Hematopoietic multipotent progenitor cell treated with erythropoietin and hydrocortisone succinate and interleukin-3 and kit ligand, for 8 days (in vitro differentiated cells): ENCODE measurements around the gene CNPY2.
A peak's percentile ranks its signal among the peaks of the same experiment; 100 is the strongest.
"Not testable (repeated sequence)": the region's sequence is repeated elsewhere in the genome, so short reads cannot be mapped to it uniquely, and the experiment has no call there.

Experiments used
- DNase-seq: peaks from one replicate; pipeline ENCODE4 v3.0.0-alpha.2; 2015

The CNPY2 gene

DNA sequence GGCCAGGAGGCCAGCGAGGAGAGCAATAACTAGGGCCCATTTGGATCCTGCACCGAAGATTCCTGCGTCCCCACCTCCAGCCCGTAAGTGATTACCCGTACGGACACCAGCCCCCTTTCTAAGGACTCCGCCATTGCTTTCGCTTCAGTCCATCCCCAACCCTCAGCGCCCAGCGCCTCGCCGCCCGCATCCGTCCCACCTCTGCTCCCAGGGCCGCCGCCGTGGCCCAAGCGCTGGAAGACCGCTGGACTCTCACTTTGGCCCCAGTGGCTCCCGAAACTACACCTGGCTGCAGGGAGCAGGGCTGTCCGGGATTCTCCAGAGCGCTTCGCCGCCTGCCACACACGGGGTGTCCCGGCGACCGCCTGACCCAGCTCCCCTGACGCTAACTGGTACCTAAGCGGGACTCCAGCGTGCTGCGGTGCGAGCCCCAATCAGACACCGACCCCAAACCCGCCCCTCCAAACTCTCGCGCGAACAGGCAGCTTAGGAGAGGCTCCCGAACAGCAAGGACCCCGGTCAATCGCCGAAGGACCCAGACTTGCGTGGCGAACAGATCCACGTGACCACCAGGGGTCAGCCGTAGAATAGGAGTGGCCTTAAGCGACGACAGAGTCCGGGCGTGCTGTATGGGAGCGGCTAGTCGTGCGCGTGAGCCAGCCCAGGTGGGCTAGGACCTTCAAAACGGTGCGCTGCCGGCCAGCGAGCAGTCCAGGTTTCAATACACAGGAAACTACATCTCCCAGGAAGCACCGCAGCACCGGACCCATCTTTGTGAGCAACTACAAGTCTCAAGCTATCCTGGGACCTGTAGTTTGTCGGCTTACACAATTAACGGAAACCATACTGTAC is at the start of gene CNPY2:
CNPY2 (minus strand) TSS at position 367 of the 852 bp plus-strand sequence. CDS start 771 bp downstream, outside the sequence.
- DNase-seq: peak; percentile 96

DNA sequence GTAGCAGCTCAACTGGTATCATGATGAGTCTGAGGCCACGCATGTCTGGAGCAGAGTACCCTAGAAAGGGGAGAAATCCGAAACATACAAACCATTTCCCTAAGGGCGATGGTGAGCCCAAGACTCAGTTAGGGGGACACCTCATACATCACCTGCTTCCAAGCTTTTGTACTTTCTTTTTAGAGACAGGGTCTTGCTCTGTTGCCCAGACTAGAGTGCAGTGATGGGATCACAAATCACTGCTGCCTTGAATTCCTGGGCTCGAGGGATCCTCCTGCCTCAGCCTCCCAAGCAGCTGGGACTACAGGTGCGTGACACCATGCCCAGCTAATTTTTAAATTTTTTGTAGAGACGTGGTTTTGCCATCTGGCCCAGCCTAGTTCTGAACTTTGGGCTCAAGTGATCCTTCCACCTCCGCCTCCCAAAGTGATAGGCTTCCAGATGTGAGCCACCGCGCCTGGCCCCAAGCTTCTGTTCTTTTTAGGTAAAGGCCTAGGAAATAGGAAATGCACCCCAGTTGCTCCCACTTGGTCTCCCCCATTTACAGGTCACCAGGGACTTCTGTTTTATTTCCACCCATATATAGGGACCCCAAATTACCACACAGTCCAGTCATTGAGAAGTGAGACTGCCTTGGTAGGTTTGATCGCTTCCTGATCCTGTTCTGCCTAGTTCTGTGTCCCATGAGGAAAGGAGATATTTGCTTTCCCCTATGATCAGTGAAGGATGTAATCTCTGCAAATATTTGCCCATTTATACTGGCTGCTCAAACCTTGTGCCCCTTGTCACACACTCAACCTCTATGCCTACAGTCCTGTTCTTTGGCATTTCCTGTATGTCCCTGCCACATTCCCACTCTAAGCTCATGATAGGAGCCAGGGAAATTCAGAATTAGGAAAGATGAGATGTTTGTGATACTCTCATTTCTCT is 46.6 kb upstream of the CNPY2 start, which contains the start of gene APOF:
APOF (minus strand) TSS at position 728 of the 930 bp plus-strand sequence; CDS start at position 616, 112 bp downstream.
- DNase-seq: no peak

DNA sequence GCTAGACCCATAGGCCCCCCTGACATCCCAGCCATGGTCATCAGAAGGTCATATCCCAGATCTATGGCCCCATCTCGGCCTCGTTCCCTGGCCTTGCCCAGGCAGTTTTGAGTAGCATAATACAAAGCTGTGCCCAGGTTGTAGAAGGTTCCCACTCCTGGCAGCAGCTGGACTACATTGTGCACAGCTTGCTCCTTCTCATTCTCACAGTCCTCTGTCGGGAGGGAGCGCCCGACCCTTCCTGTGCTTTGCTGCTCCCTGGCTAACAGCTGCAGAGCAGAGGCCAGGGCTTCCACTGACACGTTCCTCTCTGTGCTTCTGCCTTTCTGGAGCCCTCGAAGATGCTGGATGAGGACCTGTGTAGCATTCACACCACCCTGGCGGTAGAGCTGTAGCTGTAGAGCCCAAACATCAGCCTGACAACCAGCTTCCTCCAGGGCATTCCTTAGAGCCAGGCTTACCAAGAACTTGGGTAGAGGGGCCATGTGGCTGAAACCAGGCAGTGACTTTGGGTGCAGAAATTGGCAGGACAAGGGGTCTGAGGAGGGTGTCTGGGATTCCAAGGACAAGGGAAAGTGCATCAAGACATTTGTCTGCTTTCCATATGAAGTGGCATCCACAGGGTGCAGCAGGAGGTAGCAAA is 45.8 kb upstream of the CNPY2 start:
- no peak for DNase-seq

DNA sequence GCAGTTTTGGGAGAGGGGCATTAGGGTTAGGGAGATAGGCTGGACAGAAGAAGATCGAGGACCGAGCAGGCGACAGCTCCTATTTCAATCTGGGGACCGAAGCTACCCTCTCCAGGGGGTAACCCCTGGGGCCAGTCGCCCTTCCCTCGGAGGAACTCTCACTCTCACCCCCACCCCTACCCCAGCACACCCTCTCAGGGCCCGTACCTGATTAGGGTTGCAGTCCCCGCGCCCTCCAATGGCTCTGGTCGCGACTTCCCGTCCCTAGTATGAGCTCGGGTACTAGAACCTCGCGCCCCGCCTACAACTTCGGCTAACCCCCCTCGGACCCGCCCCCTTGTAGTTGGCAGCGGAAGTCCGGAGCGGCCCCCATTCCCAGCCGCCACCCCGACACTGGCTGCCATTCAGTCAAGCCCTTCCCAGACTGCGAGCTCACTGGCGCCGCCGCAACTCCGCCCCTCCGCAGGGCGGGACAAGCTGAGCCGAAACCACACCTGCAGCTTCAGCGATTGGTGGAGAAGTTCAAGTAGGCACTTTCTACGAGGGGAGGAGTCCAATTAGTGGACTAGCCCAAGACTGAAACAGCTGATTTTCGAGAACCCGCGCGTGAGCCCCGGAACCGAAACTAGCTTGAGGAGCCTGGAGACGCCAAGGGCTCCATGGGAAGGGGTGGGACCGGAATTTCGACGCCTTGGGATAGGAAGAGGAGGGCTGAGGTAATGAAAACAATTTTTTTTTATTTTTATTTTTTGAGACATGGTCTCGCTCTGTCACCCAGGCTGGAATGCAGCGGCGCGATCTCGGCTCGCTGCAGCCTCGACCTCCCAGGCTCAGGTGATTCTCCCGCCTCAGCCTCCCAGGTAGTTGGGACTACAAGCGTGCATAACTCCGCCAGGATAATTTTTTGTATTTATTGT is 44.3 kb upstream of the CNPY2 start, which contains the start of gene STAT2:
STAT2 (minus strand) TSS at position 257 of the 917 bp plus-strand sequence. CDS start 3,536 bp downstream, outside the sequence.
- DNase-seq: peak; percentile 100

DNA sequence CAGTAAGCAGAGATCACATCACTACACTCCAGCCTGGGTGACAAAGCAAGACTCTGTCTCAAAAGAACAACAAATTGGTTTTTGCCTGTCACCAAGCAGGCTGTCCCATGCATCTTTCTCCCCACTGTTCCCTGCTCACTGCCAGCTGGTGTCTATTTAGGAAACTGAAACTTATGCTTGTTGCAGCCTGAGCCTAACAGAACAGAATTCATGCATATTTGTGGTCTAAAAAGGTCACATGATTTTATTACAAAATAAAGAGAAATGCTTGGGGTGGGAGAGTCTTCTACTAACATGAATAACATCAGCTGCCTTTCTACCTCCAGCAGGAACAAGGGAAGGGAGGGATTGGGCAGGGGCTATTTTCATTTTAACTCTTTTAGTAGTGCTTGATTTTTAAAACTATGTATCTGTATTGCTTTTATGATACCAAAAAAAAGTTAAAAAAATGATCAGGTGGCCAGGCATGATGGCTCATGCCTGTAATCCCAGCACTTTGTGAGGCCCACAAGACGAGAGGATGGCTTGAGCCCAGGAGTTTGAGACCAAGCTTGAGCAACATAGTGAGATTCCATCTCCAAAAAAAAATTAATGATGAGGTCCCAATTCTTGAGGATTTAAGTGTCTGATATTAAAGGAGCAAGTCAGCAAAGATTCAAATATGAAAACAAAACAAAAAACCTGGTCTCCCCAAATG is 43.2 kb upstream of the CNPY2 start:
- DNase-seq: peak; percentile 7

DNA sequence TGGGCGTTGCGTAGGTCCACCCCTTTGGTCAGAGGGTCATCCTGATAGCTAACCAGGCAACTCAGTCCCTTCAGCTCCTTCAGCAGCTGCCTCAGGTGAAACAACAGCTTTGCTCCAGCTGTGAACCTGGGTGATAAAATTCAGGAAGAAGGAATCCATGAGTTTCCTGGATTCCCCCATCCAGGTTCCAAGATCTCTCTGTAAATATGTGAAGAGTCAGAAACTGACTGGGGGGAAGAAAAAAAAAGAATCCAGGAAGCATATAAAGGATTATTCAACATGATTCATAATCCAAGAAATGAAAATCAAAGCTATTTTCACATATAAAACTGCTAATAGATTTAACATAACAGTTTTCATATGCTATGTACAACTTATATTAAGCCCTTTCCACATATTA is 35.5 kb upstream of the CNPY2 start:
- DNase-seq: no peak

DNA sequence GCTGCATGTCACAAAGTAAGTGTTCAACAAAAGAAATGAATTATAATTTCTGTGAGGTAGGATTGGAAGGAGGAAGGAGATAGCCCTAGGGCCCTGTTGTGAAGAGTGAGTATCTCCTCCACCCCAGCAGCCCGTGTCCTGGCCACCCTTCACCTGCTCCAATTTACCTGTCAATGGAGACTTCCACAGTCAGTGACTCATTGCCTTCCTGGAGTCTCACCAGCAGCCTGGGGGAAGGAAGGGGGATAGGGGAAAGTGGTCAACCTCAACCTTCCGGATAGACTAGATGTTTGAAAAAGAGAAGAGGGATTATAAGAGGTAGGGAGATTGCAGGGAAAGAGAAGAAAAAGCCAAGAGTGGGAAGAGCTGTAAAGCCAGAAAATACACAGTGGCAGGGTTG is 34.9 kb upstream of the CNPY2 start:
- DNase-seq: no peak

DNA sequence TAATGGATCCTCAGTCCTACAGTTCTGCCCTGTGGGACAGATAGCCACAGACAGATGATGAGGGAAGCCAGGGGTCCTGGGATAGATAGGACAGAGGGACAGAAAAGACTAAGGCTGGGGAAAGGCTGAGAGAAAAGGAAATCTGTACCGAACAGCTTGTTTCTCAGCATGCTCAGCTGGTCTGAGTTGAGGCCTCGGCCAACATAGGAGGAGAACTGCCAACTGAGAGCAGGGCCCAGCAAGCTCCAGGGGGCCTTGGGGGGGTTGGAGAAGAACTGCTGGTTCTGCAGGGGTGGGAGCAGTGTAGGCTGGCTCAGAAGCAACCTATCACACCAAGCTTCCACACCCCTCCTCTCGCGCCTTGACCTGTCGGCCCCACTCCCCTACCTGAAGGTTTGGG is 33.0 kb upstream of the CNPY2 start:
- DNase-seq: no peak

DNA sequence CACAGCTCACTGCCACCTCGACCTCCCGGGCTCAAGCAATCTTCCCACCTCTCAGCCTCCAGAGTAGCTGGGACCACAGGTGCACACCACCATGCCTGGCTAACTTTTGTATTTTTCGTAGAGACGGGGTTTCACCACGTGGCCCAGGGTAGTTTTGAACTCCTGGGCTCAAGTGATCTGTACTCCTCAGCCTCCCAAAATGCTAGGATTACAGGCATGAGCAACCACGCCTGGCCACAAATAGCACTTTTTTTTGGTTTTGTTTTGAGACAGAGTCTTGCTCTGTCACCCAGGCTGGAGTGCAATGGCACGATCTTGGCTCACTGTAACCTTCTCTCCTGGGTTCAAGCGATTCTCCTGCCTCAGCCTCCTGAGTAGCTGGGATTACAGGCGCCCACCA is 31.5 kb upstream of the CNPY2 start:
- DNase-seq: not testable (repeated sequence)

DNA sequence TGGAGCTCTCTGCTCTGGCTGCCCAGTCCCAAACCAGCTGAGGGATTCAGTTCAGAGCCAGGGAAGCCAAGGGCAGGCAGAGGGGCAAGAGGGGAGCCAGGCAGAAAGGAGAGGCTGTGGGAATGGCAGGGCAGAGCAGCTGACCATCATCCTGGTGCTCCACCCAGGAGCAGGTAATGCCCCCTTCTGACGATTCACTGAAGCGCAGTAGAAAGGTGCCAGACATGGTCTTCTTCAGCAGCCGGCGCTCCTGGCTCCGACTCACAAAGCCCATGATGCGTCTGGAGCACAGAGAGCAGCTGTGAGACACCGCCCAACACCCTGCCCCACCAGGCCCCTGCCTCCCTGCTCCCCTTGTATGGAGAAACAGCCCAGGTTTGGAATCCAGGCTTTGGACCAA is 30.9 kb upstream of the CNPY2 start:
- DNase-seq: no peak

DNA sequence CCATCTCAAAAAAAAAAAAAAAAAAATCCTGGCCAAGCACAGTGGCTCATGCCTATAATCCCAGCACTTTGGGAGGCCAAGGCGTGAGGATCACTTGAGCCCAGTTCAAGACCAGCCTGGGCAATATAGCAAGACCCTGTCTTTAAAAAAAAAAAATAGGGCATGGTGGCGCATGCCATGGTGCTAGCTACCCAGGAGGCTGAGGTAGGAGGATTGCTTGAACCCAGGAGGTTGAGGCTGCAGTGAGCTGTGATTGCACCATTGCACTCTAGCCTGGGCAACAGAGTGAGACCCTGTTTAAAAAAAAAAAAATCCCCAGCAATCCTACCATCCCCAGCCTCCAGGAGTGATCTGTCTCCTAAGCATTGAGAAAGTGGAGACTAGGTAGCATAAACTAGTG is 26.5 kb upstream of the CNPY2 start:
- DNase-seq: not testable (repeated sequence)

DNA sequence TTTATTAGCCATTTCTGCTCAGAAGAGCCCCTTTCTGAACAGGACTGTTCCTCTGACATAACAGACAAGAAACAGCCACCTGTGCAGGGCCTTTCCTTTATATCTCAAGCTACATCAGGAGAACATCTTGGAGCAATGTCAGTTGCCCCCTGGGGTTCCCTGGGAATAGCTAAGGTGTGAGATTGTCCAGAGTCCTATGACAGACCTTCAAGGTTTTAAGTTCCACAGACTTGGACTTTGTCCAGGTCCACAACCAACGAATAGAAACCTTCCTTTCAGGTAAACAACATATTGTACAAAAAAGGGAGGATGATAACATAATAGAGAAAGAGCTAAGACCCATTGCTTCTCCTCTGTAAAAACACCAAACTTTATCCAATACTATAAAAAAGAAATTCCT is 25.8 kb upstream of the CNPY2 start:
- DNase-seq: no peak

DNA sequence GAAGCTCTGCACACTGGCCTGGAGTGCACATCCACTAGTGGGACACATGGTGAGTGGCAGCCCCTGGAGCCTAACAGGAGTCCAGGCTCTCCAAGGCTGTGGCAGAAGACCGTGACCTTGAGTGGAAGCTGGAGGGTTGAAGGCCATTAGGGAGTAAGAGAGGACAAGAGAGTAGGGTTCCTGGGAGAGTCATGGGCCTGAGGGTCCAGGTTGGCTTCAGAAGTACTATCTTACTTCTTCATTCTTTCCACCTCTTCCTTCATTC is 23.3 kb upstream of the CNPY2 start:
- no peak for DNase-seq

DNA sequence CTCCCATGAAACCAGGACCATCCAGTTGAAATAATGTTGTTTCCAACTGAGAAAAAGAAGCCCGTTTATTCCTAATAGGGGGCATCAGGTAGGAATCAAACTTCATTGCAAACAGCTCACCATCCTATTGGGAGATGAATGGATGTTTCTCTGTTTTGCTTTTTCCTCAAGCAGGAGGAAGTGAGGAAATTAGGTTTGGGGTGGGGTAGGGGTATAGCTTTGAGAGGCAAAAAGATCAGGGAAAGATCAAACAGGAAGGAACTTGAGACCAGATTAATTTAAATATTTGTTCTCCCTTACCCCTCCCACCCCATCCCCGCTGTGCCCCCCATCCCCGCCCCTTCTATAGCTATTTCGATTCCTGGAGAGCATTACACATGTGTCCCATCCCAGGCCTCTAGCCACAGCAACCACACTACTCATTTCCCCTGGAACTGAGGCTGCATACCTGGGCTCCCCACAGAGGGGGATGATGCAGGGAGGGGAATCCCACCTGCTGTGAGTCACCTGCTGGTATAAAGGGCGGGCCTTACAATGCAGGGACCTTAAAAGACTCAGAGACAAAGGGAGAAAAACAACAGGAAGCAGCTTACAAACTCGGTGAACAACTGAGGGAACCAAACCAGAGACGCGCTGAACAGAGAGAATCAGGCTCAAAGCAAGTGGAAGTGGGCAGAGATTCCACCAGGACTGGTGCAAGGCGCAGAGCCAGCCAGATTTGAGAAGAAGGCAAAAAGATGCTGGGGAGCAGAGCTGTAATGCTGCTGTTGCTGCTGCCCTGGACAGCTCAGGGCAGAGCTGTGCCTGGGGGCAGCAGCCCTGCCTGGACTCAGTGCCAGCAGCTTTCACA is 22.7 kb upstream of the CNPY2 start, which contains the start of gene IL23A:
IL23A (plus strand) TSS at position 577 of the 850 bp plus-strand sequence; CDS start at position 738, 161 bp downstream.
- DNase-seq: no peak

DNA sequence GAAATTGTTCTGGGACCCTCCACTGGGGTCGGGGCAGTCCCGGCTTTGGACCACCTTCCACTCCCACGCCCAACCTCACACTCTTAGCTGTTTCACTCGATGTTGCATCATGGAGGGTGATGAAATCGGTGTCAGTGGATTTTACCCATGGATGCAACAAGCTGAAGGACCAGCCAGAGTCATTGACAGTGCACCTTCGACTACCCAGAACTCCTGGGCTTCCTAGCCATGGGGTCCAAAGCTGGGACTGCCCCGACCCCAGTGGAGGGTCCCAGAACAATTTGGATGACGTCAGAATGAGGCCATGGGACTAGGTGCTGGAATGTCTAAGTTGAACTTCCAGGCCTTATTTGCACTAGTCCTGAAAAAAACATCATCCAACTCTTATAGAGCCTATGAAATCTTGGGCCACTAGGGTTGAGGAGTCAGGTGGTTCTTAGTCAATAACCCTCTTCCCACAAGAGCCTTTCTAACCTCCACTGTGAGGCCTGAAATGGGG is 22.0 kb upstream of the CNPY2 start:
- no peak for DNase-seq

DNA sequence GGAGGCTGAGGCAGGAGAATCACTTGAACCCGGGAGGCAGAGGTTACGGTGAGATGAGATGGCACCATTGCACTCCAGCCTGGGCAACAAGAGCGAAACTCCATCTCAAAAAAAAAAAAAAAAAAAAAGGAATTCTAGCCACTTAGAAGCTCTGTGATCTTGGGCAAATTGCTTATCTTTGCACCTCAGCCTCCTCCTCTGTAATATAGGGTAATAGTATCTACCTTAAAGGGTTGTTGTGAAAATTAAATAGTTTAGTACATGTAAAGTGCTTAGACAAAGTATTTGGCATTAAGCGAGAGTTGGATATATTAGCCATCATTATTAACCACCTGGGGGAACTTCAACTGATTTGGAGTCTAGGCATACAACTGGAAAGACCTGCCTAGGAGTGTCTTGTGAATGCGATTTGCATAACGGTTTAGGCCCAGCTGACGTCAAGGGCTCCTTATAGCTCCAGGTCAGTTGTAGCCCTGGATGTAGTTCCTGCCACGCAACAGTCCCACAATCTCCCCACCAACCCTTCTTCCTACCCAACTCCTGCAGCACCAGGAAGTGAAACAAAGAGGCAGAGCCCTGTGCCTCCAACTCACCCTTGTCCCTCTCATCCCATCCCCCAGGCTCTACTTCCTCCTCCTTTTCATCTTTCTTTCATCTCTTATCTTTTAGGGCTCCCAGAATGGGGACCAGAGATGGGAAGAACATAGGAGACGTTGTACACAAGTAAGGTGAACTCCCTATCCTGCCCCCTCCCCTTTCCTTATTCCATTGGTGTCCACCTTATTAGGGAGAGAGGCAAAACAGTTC is 20.8 kb upstream of the CNPY2 start:
- DNase-seq: no peak

DNA sequence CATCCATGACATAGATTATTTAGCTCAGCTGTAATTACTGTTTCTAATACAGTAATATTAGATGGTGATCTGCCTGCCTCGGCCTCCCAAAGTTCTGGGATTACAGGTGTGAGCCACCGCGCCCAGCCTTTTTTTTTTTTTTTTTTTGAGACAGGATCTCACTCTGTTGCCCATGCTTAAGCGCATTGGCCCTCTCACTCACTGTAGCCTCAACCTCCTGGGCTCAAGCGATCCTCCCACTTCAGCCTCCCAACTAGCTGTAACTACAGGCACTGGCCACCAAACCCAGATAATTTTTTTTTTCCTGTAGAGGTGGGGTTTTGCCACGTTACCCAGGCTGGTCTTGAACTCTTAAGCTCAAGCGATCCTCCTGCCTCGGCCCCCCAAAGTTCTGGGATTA is 19.7 kb upstream of the CNPY2 start:
- not testable (repeated sequence) for DNase-seq

DNA sequence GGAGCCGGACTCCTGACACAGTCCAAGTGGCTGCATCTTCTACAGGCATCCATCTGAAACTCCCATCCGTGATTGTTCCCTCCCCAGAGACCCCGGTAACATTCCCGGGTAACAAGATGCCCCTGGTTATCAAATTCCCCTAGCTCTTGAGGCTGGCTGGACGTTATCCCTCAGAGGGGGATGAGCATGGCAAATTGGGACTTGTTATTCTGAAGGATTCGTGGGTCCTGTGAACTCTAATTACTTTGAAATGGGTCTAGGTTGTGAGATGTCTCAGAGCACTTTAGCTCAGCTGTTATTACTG is 18.7 kb upstream of the CNPY2 start:
- peak; percentile 20 for DNase-seq
